Measurements from ENCODE around the gene IER2.

DNA sequence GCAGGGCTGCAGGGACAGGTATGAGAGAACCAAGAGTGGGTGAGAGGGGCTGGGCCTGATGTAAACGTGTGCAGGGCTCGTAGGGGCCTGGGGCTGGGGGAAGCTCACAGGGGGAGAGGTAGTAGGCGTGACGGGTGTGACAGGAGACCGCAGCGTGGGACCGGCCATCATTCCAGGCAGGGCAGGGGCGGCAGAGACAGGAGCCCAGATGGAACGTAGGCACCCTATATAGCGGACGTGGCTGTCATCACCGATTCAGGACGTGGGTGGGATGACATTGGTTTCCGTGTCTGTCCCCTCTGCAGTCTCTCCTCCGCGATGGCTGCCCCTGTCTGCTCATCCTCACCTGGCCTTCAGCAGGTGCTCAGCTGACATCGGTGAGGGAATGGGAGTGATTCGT lies 48.4 kb downstream of the IER2 start:
- TF ChIP-seq, protein P1, sequence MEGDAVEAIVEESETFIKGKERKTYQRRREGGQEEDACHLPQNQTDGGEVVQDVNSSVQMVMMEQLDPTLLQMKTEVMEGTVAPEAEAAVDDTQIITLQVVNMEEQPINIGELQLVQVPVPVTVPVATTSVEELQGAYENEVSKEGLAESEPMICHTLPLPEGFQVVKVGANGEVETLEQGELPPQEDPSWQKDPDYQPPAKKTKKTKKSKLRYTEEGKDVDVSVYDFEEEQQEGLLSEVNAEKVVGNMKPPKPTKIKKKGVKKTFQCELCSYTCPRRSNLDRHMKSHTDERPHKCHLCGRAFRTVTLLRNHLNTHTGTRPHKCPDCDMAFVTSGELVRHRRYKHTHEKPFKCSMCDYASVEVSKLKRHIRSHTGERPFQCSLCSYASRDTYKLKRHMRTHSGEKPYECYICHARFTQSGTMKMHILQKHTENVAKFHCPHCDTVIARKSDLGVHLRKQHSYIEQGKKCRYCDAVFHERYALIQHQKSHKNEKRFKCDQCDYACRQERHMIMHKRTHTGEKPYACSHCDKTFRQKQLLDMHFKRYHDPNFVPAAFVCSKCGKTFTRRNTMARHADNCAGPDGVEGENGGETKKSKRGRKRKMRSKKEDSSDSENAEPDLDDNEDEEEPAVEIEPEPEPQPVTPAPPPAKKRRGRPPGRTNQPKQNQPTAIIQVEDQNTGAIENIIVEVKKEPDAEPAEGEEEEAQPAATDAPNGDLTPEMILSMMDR (conservative IDR thresholded peaks at IDR 0.05; ENCODE audit: low read depth, low read length) = no peak
- no peak for TF ChIP-seq EZH2 (IDR thresholded peaks at IDR 0.05; ENCODE audit: borderline replicate concordance, low read depth, low read length, poor library complexity, severe bottlenecking)
